Measurements from ENCODE around the gene TAL1.
A peak's percentile ranks its signal among the peaks of the same experiment; 100 is the strongest.
"Not testable (repeated sequence)": the region's sequence is repeated elsewhere in the genome, so short reads cannot be mapped to it uniquely, and the experiment has no call there.

Gene TAL1

DNA sequence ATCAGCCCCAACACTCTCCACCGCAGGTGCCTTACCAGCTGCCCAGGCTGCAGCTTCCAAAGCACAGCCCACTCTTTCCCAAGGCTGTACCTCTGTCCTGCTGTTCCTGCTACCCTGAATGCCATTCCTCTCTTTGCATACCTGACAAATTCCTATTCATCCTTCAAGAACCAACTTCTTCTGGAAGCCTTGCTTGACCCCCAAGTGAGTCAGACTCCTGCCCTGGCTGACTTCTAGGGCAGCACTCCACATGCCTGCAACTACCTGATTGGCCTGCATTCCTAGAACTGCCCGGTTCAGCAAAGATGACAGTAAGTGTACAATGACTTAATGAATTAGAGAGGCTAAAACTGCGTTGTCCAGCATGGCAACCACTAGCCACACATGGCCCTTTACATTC lies 21.4 kb downstream of the TAL1 start:
- no peak for DNase-seq

DNA sequence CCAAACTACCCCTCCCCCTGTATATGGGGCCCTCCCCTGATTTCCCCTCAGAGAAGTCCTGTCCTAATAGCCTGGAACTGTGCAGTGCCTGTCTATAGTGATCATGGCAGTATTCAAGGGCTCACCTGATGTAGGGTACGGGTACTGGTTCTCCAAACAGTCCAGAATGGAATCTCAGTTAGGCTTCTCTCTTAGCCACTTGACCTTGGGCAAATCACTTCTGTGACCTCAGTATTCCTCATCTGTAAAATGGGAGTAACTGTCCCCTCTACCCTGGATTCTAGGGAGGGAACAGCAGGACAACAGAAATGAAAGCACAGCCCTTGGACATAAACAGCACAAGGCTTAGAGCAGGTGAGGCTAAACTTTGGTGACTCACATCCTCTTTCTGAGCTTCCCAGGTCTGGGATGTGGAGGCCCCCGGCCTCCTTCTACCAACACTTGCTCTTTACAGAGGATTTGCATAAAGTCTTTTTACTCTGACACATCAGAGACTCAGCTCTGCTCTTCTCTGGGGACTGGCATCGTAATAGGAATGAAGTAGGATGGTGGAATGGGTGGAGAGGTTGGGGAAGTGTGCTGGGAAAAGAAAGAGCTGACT lies 22.2 kb downstream of the TAL1 start:
- DNase-seq: no peak

DNA sequence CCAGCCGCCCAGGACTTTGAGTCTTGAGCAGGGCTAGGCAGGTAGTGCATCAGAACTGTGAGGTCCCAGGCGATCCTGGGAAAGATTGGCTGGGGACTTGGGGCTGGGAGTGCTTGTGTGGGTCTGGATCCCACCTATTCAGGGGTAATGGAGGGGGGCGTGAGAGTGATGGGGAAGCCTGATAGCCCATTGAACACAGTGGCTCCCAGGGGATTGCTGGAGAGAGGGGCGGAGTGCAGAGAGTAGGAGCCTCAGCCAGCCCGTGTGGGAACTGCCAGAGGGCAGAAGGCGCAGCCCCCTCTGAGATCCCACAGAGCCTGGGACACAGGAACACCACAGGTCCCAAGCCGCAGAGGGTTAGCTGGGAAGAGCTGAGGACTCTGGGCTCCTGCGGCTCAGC lies 22.9 kb downstream of the TAL1 start:
- DNase-seq: no peak

DNA sequence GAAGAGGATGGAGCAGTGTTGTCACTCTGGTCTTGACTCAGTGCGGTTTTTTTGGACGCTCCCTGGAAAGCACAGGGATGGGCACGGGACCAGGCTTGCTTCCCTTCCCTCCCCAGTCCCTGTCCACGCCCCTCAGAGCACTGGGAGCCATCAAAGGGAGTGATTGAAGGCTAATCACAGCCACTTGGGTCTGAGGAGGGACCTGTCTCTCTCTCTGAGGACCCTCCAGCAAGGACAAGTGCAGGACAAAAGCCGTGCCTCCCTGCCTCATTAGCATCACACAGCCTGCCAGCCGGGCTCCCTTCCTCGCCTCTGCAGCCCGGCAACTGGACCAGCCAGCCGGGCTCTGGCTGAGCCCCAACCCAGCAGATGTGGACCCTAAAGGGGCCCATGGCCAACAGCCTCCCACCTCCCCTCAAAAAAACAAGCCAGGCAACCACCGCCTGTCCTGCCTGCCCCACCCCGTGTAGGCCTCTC lies 23.6 kb downstream of the TAL1 start:
- no peak for DNase-seq

DNA sequence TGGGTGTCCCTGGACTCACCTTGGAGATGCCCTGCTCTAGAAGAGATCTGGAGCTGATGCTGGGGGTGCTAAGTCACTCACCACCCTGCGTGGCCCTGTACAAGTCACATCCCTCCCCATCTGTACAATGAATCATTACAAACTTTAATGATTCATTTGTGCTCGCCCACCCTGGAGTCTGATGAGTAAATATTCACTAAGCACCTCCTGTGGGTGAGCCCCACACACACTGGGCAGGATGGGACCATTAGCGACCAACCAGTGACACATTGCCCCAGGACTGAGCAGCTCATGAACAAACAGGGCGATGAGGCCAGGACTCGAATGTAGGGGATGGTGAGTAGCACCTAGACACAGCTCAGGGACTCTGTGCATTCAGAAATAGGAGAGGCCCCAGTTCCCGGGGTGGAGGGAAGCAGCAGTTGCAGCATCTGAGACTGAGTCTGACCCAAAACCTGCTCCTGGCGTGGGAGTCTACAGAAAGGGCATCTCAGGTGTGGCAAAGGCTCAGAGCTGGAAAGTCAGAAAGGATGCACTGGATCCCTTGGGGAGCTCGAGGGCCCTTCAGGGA lies 24.1 kb downstream of the TAL1 start:
- no peak for DNase-seq

DNA sequence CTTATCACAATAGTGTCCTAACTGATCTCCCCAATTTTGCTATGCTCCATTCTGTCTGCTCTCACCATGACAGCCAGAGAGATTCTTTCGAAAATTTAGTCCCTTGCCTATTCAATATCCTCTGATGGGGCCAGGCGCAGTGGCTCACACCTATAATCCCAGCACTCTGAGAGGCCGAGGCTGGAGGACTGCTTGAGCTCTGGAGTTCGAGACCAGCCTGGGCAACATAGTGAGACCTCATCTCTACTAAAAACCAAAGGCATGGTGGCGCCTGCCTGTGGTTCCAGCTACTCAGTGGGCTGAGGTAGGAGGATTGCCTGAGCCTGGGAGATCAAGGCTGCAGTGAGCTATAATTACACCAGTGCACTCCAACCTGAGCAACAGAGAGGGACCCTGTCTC lies 26.1 kb downstream of the TAL1 start:
- no peak for DNase-seq

DNA sequence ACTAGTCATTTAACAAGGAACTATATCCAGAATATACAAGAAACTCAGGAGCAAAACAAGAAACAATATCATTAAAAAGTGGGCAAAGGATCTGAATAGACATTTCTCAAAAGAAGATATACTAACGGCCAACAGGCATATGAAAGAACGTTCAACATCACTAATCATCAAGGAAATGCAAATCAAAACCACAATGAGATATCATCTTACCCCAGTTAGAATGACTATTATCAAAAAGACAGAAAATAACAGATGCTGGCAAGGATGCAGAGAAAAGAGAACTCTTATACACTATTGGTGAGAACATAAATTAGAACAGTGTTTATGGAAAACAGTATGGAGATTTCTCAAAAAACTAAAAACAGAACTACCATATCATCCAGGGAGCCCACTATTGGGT lies 28.5 kb downstream of the TAL1 start:
- not testable (repeated sequence) for DNase-seq

DNA sequence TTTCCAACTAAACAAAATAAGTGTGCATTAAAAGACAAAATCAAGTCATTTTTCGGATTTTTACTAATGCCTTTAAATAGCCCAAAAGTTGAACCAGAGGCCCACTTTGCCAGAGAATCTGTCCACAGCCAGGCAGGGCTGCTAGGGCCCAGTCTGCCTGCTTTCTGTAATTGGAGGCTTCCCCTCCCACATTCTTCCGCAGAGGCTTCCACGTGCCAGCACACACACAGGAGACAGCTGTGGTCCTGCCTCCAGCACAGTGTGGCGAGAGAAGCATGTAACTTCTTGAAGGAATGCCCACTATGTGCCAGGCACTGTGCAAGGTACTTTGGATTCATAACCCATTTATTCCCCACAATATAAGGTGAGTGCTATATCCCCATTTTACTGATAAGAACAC lies 30.8 kb downstream of the TAL1 start:
- no peak for DNase-seq

DNA sequence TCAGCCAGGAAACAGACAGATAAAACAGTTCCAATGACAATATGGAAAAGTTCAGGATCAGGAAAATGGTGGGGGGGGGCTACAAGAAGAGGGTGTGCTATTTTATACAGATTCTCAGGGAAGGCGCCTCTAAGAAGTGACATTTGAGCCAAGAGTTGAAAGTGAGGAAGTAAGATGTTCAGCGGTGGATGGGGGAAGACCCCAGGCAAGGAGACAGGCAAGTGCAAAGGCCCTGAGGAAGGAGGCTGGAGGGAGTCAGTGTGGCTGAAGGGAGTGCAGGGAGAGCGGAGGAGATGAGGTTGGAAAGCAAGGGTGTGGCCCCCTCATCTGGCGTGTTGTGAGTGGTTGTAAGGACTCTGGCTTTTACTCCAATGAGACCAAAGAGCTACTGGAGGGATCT lies 33.8 kb downstream of the TAL1 start:
- no peak for DNase-seq

DNA sequence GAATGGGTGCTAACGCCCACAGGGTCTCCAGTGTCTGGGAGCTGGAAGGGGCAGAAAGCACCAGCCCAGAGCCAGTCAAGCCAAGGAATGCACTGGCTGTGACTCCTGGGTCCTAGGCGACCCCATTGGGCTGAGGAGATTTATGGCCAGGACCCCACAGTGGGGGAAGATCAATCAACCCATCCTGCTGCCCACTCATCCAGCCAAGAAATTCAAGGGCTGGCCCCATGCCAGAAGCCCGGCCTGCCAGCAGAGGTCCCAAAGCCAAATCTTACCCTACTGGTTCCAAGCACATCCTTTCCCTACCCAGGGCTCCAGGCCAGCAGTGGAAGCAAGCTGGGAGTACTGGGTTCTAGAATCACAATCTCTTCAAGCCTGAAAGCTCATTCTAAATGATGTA lies 35.4 kb downstream of the TAL1 start:
- no peak for DNase-seq

DNA sequence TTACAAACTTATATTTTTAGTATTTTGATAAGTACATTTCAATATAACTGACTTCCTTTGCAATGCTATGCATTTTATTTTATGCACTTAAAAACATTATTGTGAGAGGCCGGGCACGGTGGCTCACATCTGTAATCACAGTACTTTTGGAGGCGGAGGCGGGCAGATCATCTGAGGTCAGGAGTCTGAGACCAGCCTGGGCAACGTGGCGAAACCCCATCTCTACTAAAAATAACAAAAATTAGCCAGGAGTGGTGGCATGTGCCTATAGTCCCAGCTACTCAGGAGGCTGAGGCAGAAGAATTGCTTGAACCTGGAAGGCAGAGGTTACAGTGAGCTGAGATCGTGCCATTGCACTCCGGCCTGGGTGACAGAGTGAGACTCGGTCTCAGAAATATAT lies 36.0 kb downstream of the TAL1 start:
- not testable (repeated sequence) for DNase-seq

DNA sequence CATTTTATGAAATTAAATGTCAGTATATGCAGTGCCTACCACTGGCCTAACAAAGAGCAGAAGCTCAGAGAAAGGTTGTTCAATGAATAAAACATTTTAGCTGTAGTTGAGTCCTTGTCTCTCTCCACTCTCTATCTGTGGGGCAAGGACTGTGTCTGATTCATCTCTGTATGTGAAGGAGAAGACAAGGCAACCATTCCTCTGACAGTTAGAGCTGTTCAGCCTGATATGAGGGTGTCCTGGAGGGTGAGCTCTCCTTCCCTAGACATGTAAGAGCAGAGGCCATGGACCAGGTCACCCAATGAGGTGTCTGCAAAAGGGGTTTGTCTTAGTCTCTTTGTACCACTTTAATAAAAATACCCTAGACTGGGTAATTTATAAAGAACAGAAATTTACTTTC lies 37.7 kb downstream of the TAL1 start:
- DNase-seq: no peak

DNA sequence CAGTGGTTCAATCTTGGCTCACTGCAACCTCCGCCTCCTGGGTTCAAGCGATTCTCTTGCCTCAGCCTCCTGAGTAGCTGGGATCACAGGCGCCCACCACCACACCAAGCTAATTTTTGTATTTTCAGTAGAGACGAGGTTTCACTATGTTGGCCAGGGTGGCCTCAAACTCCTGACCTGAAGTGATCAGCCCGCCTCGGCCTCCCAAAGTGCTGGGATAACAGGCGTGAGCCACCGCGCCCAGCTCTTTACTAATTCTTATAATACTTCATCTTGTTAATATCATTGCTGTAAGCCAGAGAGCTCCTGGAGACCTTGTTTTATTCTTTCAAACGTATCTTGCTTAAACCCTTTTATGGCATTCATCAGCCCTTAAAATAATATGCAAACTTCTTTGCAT lies 38.5 kb downstream of the TAL1 start:
- DNase-seq: not testable (repeated sequence)

DNA sequence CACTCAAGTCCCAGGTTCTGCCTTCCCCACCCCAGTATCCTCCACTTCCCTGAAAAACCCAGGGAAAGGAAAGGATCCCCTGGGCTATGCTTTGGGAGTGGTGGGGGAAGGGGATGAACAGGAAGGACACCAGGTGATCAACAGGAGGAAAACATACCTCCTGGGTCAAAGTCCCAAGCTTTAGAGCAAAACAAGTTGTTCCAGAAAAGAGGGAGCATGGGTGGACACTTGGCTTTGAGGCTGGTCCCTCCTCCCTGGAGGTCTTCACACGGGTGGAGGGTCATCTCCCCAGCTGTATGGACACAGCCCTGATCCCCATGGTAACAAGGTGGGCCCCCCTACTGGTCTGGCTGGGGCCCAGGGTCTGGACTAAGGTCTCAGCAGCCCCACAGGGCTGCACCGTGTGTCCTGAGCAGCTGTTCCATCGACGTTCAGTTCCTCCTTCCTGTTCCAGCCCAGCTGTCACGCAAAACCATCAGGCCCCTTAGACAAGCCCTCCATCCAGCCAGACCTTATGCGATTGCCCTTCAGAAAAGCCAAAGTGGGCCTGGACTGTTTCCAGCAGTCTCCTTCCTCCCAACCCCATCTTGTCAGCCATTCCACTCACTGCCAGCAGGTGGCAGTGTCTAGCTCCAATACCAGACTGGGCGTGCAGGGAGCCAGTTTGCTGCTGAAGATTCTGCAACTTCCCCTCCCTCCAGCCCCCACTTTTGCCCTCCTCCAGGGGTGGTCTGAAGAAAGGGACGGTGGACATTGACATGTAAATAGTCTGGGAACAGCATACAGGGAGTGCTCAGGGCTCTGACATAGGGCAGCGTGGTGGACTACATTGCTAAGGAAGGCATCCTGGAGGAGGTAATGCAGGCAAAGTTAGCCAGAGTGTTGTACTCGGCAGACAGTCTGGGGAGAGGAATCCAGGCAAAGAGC lies 39.3 kb downstream of the TAL1 start:
- DNase-seq: peak; percentile 79

DNA sequence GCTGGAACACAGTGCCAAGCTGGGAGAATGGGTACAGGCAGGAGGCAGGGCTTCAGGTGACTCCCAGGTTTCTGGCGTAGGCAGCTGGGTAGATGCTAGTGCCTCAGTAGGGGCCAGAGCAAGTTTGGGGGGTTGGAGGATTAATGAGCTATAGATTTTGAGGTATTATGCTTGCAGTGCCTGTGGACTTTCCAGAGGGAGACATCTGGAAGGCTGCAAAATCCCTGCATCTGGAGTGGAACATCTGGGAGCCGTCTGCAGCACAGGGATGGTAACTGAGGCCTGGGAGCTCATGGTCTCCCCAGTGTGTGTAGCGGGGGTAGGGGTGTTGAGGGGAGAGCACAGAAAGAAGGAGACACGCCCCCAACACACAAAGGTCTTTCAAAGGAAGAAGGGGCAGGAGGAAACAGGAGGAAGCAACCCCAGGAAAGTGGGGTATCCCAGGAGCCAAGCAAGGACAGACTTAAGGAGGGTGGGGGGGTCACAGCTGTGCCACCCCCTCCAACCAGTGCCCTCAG lies 40.0 kb downstream of the TAL1 start:
- DNase-seq: no peak

DNA sequence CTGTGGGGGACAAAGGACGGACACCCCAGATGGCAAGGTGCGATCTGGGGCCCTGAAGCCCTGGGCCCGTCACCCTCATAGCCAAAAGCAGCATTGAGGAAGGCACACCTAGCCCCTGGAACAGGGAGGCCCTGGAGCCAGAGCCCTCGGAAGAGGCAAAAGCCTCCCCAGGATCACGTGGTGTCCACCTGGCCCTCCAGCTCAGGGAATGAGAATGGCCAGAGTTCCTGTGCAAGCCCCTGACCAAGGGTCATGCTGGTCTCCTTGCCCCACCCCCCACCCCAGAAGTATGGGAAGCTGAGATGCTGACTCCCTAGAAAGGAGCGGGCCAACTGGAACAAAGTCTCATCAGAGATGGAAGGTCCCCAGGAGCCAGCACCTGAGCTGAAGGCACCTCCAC lies 41.2 kb downstream of the TAL1 start:
- DNase-seq: no peak

DNA sequence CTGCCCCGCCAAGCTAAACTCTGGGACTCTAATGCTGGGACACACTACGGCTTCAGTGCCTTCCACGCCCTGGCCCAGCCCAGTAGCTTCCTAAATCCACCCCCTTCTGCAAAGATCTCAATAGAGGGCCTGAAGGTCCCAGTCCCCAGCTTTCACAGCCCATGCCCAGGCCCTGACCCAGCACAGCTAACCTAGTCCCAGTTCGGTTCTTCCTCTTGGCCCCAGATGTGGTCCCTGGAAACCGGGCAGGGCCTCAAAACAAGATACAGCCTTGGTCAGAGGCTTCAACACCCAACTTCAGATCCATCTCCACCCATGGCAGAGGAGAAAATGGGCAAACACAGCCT lies 41.5 kb downstream of the TAL1 start:
- no peak for DNase-seq

DNA sequence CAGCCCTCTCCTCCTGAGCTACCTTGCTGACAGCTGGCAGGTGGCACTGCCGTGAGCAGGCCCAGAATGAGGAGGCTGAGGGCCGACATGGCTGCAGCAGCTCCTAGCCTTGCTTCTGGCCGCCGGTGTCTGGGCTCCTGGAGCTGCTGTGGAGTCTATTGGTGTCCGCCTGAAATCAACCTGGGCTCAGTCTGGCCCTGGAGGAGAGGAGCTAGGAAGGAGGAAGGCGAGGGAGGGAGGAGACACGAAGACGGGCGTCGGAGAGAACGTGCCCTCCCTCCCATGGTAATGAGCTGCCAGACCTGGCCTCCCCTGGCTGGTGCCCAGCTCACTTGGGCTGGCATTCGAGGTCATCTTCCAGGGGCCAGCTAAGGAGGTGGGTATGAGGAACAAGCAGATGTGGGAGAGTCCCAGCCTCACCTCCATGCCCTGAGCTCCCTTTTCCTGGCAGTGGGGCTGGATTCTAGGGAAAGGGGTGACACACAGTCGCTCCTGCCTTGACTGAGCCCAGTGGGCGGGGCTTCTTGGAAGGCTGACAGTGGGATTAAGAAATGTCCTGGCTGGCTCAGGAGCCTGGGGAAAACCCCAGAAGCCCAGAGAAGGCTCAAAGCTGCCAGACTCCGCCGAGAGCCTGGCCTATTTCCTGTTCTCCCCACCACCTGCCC lies 42.0 kb downstream of the TAL1 start, which contains the start of gene PDZK1IP1:
TSS of gene PDZK1IP1 (minus strand) at position 193 of the 665 bp plus-strand sequence. CDS start at position 89, 104 bp downstream.
- no peak for DNase-seq

DNA sequence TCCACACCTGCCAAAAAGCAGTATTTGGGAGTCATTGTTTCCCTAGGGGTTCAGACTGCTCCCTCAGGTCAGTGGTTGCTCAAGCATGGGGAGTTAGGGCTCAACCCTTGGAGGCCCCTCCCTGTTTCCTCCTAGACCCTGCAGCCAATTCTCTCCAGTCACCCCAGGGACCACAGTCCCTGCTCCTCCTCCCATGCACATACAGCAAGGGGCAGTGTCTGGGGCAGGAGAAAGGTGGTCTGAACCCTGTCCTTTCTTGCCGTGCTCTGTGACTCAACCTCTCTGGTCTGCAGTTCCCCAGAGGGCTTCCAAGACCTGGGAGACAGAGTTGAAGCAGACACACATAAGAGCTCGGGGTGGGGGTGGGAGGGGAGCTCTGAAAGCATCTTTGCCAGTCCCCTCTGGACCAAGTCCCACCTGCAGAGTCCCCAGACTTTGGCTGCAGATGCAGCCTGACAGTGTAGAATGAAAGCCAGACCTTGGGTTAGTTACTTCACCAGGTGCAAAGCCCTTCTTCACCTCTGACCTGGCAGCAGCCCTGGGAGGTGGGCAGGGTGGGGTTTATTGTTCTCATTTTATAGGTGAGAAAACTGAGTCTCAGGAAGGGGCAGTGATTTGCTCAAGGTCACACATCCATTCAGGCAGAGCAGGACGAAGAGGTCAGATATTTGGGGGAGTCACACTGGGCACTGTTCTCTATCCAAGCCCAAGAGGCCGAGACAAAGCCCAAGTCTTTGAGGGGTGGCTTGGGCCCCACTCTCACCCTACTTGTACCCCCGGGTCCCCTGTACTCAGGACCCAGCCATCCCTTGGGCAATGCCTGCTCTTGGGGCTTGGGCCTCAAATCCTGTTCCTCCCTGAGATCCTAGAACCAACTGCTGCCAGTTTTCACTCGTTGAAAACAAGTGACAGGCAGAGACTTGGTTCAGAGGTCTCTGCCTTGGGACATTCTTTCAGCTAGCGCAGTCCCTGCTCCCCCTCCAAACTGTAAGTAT lies 42.9 kb downstream of the TAL1 start:
- no peak for DNase-seq

DNA sequence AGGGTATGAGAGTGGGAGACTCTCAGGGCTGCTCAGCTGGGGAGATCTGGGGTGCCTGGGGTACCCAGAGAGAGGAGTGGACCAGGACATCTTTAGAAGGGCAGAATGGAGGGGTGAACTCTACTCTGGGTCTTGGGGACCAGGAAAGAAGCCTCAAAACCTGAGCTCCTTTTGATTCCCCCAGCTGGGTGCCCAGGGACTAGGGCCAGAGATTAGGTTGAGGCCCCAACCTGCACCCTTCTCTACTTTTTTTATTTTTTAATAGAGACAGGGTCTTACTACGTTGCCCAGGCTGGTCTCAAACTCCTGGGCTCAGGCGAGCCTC lies 44.1 kb downstream of the TAL1 start:
- DNase-seq: no peak

DNA sequence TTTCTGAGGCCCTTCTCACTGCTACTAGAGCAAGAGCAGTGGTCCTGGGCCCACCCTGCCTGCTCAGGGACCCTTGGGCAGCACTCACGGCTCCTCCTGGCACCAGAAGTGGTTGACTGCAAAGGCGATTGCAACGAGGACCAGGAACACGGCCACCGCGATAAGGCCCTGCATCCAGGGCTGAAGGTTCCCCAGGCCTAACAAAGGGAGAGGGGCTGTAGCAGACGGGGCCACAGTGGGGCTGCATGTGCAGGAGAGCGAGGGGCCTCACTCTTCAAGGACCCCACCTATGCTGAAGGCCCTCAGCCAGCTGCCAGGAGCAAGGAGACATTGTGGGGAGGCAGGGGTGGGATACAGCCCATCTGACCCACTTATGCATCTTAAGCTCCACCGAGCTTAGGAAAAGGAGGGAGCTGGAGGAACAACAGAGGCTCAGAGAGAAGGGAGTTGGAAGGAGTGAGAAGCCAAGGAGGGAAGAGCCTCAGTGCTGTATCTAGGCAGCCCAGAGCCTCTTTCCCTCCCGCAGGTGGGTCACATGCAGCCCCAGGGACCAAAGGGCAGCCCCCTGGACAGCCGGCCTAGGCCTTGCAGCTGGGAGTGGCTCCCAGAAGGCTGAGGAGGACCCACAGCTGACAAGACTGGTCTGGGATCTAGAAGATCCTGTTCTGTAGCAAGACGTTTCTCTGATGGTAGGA lies 44.6 kb downstream of the TAL1 start:
- DNase-seq: no peak

Measured in NCI-H1105 treated with DMSO at 0.1 percent for 48 hours (cell line).